CD4-positive, alpha-beta T cell treated with Interleukin-6 at 100 ng/mL for 8 hours (primary cell): Measurements from ENCODE around the gene CCBE1.
"Not testable (repeated sequence)": the region's sequence is repeated elsewhere in the genome, so short reads cannot be mapped to it uniquely, and the experiment has no call there.

Experiments used
- DNase-seq: peaks from one replicate; pipeline ENCODE4 v3.0.0-alpha.2; 2020; ENCODE audit warnings: mixed read lengths, low spot score

The CCBE1 gene

GRCh38 chr18:59539108-59539507 lies 158.1 kb downstream of the CCBE1 start:
- DNase-seq: no peak

GRCh38 chr18:59537579-59537978 lies 159.6 kb downstream of the CCBE1 start:
- no peak for DNase-seq

- no peak for DNase-seq
Observed at GRCh38 chr18:59536166-59536565, 161.1 kb downstream of the CCBE1 start.

GRCh38 chr18:59535055-59535454 lies 162.2 kb downstream of the CCBE1 start:
- no peak for DNase-seq

- DNase-seq: no peak
Observed at GRCh38 chr18:59528866-59529265, 168.4 kb downstream of the CCBE1 start.

GRCh38 chr18:59520562-59521355 lies 176.5 kb downstream of the CCBE1 start:
- DNase-seq: no peak

GRCh38 chr18:59518705-59519104 lies 178.5 kb downstream of the CCBE1 start:
- no peak for DNase-seq

GRCh38 chr18:59517446-59518165 lies 179.6 kb downstream of the CCBE1 start:
- no peak for DNase-seq

- no peak for DNase-seq
Observed at GRCh38 chr18:59516356-59517155, 180.7 kb downstream of the CCBE1 start.

GRCh38 chr18:59515956-59516355 lies 181.3 kb downstream of the CCBE1 start:
- DNase-seq: not testable (repeated sequence)

- no peak for DNase-seq
Observed at GRCh38 chr18:59515147-59515546, 182.1 kb downstream of the CCBE1 start.

- no peak for DNase-seq
Observed at GRCh38 chr18:59514203-59514602, 183.0 kb downstream of the CCBE1 start.

GRCh38 chr18:59512025-59512755 lies 185.0 kb downstream of the CCBE1 start:
- DNase-seq: no peak

- DNase-seq: no peak
Observed at GRCh38 chr18:59509481-59510442, 187.5 kb downstream of the CCBE1 start.

GRCh38 chr18:59505356-59505755 lies 191.9 kb downstream of the CCBE1 start:
- no peak for DNase-seq

- DNase-seq: no peak
Observed at GRCh38 chr18:59502274-59503175, 194.7 kb downstream of the CCBE1 start.

GRCh38 chr18:59501920-59502273 lies 195.3 kb downstream of the CCBE1 start:
- DNase-seq: no peak

- no peak for DNase-seq
Observed at GRCh38 chr18:59500765-59501164, 196.5 kb downstream of the CCBE1 start.

GRCh38 chr18:59498506-59499086 lies 198.6 kb downstream of the CCBE1 start:
- DNase-seq: no peak
